Osteoblast (primary cell): ENCODE measurements around the gene CRY2. TPM values are rescaled to one million over a fixed set of nuclear protein-coding genes. Genes with fewer than 3 reads are reported as not detected.

Experiments used
- DNase-seq: peaks from one replicate; pipeline ENCODE4 v3.0.0; 2011; ENCODE audit warnings: low spot score, mixed read lengths; ENCODE audit not compliant: insufficient read length; ENCODE audit errors: missing footprints
- H2AFZ ChIP-seq: 2 replicates; pipeline ENCODE4 v1.6.0; 2011; ENCODE audit warnings: mild to moderate bottlenecking, low read length
- H3K27ac ChIP-seq: 2 replicates; pipeline ENCODE4 v1.5.1; 2011; ENCODE audit warnings: mild to moderate bottlenecking, low read depth, low read length, moderate library complexity
- H3K27me3 ChIP-seq: 2 replicates; pipeline ENCODE4 v1.6.0; 2012; ENCODE audit warnings: mild to moderate bottlenecking, control low read depth, inconsistent platforms, low read length, moderate library complexity; ENCODE audit not compliant: insufficient read depth
- H3K36me3 ChIP-seq: 2 replicates; pipeline ENCODE4 v1.5.1; 2011; ENCODE audit warnings: mild to moderate bottlenecking, low read length, control low read depth, moderate library complexity; ENCODE audit not compliant: insufficient read depth
- H3K4me1 ChIP-seq: 2 replicates; pipeline ENCODE4 v1.5.1; 2011; ENCODE audit warnings: mild to moderate bottlenecking, low read length, control low read depth, moderate library complexity; ENCODE audit not compliant: insufficient read depth
- H3K4me2 ChIP-seq: 2 replicates; pipeline ENCODE4 v1.6.0; 2011; ENCODE audit warnings: mild to moderate bottlenecking, low read length; ENCODE audit not compliant: insufficient read depth
- H3K4me3 ChIP-seq: fragments of 200-600 bp; sonication (generic); 3 replicates; pipeline ENCODE4 v1.5.1; 2012; ENCODE audit warnings: mild to moderate bottlenecking, low read length, inconsistent platforms; ENCODE audit not compliant: insufficient read depth
- H3K79me2 ChIP-seq: 2 replicates; pipeline ENCODE4 v1.6.0; 2012; ENCODE audit warnings: mild to moderate bottlenecking, low read length, control low read depth, inconsistent platforms; ENCODE audit not compliant: insufficient read depth
- H3K9me3 ChIP-seq: 2 replicates; pipeline ENCODE4 v1.5.1; 2011; ENCODE audit warnings: low read depth, low read length, control low read depth
- H4K20me1 ChIP-seq: 2 replicates; pipeline ENCODE4 v1.6.0; 2012; ENCODE audit warnings: mild to moderate bottlenecking, low read length, control low read depth; ENCODE audit not compliant: insufficient read depth
- total RNA-seq: library from RNA; depleted of rRNA; stranded (reverse); fragments of >200 nt; gene quantifications from 2 replicates; pipeline ENCODE4 v1.2.3, GENCODE V29; 2012
- TF ChIP-seq, protein P1 (sequence below): IDR thresholded peaks from 2 replicates; pipeline ENCODE4 v1.5.1; 2011; ENCODE audit warnings: mild to moderate bottlenecking, low read depth, low read length, moderate library complexity; ENCODE audit errors: extremely low read depth

The CRY2 gene
- total RNA-seq, 1 donor = 21.0 TPM

DNA sequence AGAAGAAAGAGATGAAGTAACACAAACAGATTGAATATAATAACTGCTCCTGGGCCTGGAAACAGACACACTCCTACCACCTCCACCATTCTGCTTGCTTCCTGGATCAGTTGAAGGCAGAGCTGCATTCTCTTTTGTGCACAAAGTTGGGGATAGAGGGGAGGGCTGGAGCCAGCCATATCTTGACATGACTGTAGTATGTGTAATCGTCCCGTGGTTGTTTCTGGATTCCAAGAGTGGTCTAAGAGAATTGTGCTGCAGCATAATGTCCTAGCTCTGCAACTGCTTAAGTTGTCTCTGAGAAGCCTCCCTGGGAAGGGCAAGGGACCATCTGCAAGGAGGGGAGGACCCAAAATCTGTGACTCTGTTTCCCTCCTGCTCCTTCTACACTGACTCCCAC, 3.2 kb downstream of the CRY2 start:
- peak; percentile 84 for DNase-seq
- Histone ChIP-seq H4K20me1 (peaks cover 45% of the 10 kb centered on the region), H3K4me3 (no peak overlapping the region), H3K27me3 (no peaks in the 10 kb centered on the region), H3K9me3 (no peaks in the 10 kb centered on the region), H3K36me3 (no peaks in the 10 kb centered on the region), H3K4me2 (no peak overlapping the region), H3K79me2 (peaks cover 75% of the 10 kb centered on the region), H3K27ac (peak overlapping the region; percentile 4), H2AFZ (no peak overlapping the region), H3K4me1 (peaks cover 24% of the 10 kb centered on the region)
- TF ChIP-seq, protein P1, sequence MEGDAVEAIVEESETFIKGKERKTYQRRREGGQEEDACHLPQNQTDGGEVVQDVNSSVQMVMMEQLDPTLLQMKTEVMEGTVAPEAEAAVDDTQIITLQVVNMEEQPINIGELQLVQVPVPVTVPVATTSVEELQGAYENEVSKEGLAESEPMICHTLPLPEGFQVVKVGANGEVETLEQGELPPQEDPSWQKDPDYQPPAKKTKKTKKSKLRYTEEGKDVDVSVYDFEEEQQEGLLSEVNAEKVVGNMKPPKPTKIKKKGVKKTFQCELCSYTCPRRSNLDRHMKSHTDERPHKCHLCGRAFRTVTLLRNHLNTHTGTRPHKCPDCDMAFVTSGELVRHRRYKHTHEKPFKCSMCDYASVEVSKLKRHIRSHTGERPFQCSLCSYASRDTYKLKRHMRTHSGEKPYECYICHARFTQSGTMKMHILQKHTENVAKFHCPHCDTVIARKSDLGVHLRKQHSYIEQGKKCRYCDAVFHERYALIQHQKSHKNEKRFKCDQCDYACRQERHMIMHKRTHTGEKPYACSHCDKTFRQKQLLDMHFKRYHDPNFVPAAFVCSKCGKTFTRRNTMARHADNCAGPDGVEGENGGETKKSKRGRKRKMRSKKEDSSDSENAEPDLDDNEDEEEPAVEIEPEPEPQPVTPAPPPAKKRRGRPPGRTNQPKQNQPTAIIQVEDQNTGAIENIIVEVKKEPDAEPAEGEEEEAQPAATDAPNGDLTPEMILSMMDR = no peak

DNA sequence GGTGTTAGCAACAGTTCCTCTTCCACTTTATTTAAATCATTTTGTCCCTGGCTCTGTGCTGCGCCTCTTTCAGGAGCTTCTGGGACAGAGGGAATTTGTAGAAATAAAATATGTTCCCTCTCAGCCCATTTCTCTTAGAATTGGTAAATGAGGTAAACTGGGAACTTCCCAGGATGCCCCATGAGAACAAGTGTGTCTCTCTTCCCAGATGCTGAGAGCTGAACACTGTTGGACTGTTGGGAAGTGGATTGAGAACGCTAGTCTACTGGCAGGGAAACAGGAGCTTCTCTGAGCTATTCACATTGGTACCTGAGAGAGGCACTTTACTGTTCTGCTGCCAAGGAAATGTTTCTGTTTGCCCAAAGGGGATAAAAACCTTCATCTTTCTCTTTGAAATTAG, 4.0 kb downstream of the CRY2 start:
- H3K27me3 ChIP-seq = no peaks in the 10 kb centered on the region
- no peak overlapping the region for H2AFZ ChIP-seq
- peaks cover 45% of the 10 kb centered on the region for H4K20me1 ChIP-seq
- peaks cover 80% of the 10 kb centered on the region for H3K79me2 ChIP-seq
- H3K36me3 ChIP-seq = no peaks in the 10 kb centered on the region
- H3K4me3 ChIP-seq = no peak overlapping the region
- no peak overlapping the region for H3K4me2 ChIP-seq
- no peaks in the 10 kb centered on the region for H3K9me3 ChIP-seq
- H3K27ac ChIP-seq = no peak overlapping the region
- H3K4me1 ChIP-seq = peaks cover 24% of the 10 kb centered on the region
- no peak for DNase-seq
- TF ChIP-seq, protein P1 = no peak

DNA sequence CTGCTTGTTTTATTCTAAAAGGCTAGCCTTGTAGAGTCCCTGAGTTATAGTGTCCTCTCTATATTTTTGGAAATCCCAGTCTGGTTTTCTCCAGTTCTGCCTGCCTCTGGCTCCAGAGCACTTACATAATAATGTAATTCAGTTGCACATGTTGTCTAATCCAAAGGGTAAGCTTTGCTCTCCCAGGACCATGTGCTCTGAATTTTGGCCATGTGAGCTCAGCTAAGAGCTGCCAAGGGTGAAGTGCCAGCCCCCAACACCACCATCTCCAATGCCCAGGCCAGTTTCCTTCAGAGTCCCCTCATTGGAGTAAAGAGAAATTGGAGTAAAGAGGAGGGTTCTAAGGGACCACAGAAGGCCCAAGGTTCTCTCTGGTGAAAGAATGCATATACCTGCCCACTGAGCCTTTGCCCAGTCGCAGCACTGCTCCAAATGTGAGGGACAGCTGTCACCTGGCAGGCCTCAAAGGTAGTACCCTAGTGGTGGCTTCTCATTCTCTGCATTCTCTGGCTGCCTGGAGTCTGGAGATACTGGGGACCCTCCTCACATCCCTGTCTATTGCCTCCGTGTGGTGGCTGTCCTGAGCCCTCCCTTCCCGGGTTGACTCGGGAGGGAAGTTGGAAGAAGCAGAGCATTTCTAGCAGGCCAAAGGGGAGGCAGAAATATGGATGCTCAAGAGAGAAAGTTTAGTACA, 4.9 kb downstream of the CRY2 start:
- DNase-seq = no peak
- Histone ChIP-seq H3K27ac (no peak overlapping the region), H3K4me1 (peaks cover 25% of the 10 kb centered on the region), H3K27me3 (no peaks in the 10 kb centered on the region), H2AFZ (no peak overlapping the region), H3K9me3 (no peaks in the 10 kb centered on the region), H3K36me3 (peaks cover 4% of the 10 kb centered on the region), H3K79me2 (peaks cover 80% of the 10 kb centered on the region), H3K4me3 (no peak overlapping the region), H3K4me2 (no peak overlapping the region), H4K20me1 (peaks cover 45% of the 10 kb centered on the region)
- TF ChIP-seq, protein P1 = no peak

DNA sequence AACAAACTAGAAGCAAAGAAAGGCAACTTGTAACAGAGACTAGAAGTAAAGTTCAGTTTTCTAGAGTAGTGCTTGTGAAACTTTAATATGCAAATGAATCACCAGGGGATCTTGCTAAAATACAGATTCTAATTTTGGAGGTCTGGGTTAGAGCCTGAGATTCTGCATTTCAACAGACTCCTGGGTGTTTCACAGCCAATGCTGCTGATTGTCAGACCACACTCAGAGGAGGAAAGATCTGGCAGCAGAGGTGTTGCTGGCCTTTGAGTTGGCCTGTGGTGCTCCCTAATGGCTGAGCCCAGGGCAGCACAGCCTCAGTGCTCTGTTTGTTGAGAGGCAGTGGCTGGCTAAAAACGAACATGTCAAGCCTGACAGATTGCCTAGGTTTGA, 5.4 kb downstream of the CRY2 start:
- Histone ChIP-seq H3K9me3 (no peaks in the 10 kb centered on the region), H3K27me3 (no peaks in the 10 kb centered on the region), H2AFZ (no peak overlapping the region), H3K36me3 (peaks cover 6% of the 10 kb centered on the region), H3K4me1 (peaks cover 30% of the 10 kb centered on the region), H3K4me3 (no peak overlapping the region), H3K4me2 (no peak overlapping the region), H3K27ac (no peak overlapping the region), H4K20me1 (peaks cover 45% of the 10 kb centered on the region), H3K79me2 (peaks cover 77% of the 10 kb centered on the region)
- TF ChIP-seq, protein P1 = no peak
- DNase-seq = no peak
